Naive thymus-derived CD4-positive, alpha-beta T cell (primary cell): Measurements from ENCODE around the gene CCR5AS.
"Not testable (repeated sequence)": the region's sequence is repeated elsewhere in the genome, so short reads cannot be mapped to it uniquely, and the experiment has no call there.

Source experiments
- ATAC-seq: fragments of 150-1000 bp; cut with Tn5 transposase; 2 replicates; pipeline ENCODE4 v1.10.0; 2021; ENCODE audit warnings: mild to moderate bottlenecking, moderate library complexity
- CTCF ChIA-PET: fragments of 350-600 bp; sonication (Branson Sonifier 250); formaldehyde crosslinking; loops from one replicate; lab custom pipeline; 2021; ENCODE audit warnings: antibody characterized with exemption; lab: Charles Lee
- POLR2A ChIA-PET: fragments of 350-600 bp; sonication (Branson Sonifier 250); formaldehyde crosslinking; loops from one replicate; lab custom pipeline; 2021; ENCODE audit warnings: antibody characterized with exemption, inconsistent platforms; lab: Charles Lee
- DNase-seq, 9 donors: peaks; one replicate each; pipeline versions ENCODE4 v3.0.0 to v3.0.0-alpha.2; 2020 to 2022; ENCODE audit warnings: mixed read lengths in 1 of 9
- H3K27ac ChIP-seq: one replicate; pipeline ENCODE4 v1.7.0; 2013; ENCODE audit warnings: mild to moderate bottlenecking, low read depth, low read length, moderate library complexity
- H3K27me3 ChIP-seq, 2 donors: one replicate each; pipeline ENCODE4 v1.7.0; 2013; ENCODE audit warnings: low read length in 2 of 2, mild to moderate bottlenecking in 2 of 2, moderate library complexity in 2 of 2; ENCODE audit not compliant: control insufficient read depth in 2 of 2, insufficient read depth in 2 of 2
- H3K36me3 ChIP-seq, 3 experiments: 1 replicate in 2 of 3; 2 replicates in 1 of 3; pipeline ENCODE4 v1.7.0; 2013; ENCODE audit warnings: low read length in 3 of 3, mild to moderate bottlenecking in 3 of 3, moderate library complexity in 1 of 3; ENCODE audit not compliant: insufficient read depth in 3 of 3, control insufficient read depth in 2 of 3
- H3K4me1 ChIP-seq, 2 donors: one replicate each; pipeline ENCODE4 v1.7.0; 2013; ENCODE audit warnings: low read length in 2 of 2, mild to moderate bottlenecking in 2 of 2, moderate library complexity in 1 of 2; ENCODE audit not compliant: control insufficient read depth in 2 of 2, insufficient read depth in 2 of 2
- H3K4me3 ChIP-seq: 2 replicates; pipeline ENCODE4 v1.7.0; 2013; ENCODE audit warnings: mild to moderate bottlenecking, low read length
- H3K9me3 ChIP-seq, 3 experiments: 1 replicate in 2 of 3; 2 replicates in 1 of 3; pipeline ENCODE4 v1.7.0; 2013; ENCODE audit warnings: low read length in 3 of 3; ENCODE audit not compliant: control insufficient read depth in 2 of 3
- H3K27ac Mint-ChIP-seq, 9 donors: one replicate each; pipeline ENCODE4 v1.8.0; 2020 to 2022; ENCODE audit warnings: mixed read lengths in 9 of 9, mild to moderate bottlenecking in 8 of 9, moderate library complexity in 5 of 9, inconsistent platforms in 2 of 9
- H3K27me3 Mint-ChIP-seq, 5 donors: one replicate each; pipeline ENCODE4 v1.8.0; 2021 to 2022; ENCODE audit warnings: mixed read lengths in 5 of 5, mild to moderate bottlenecking in 1 of 5
- H3K36me3 Mint-ChIP-seq, 5 donors: one replicate each; pipeline ENCODE4 v1.8.0; 2020 to 2022; ENCODE audit warnings: mixed read lengths in 5 of 5, mild to moderate bottlenecking in 3 of 5, inconsistent platforms in 1 of 5
- H3K4me1 Mint-ChIP-seq, 7 donors: one replicate each; pipeline ENCODE4 v1.8.0; 2020 to 2022; ENCODE audit warnings: mixed read lengths in 7 of 7, mild to moderate bottlenecking in 3 of 7, inconsistent platforms in 1 of 7
- H3K4me3 Mint-ChIP-seq, 10 donors: one replicate each; pipeline ENCODE4 v1.8.0; 2020 to 2022; ENCODE audit warnings: mild to moderate bottlenecking in 10 of 10, mixed read lengths in 10 of 10, moderate library complexity in 6 of 10, inconsistent platforms in 2 of 10
- H3K9me3 Mint-ChIP-seq, 11 donors: one replicate each; pipeline ENCODE4 v1.8.0; 2020 to 2022; ENCODE audit warnings: mixed read lengths in 11 of 11, mild to moderate bottlenecking in 4 of 11, inconsistent platforms in 1 of 11, moderate library complexity in 1 of 11
- intact Hi-C, 2 donors: fragments of 100-400 bp; cut with micrococcal nuclease; formaldehyde crosslinking; loops; one replicate each; pipeline ENCODE4 v1.15.1; 2023

Gene CCR5AS

GRCh38 chr3:46330676-46331075, 76.2 kb downstream of the CCR5AS start:
- H3K9me3 Mint-ChIP-seq, H3K36me3 ChIP-seq, H3K27me3 ChIP-seq, H3K4me3 Mint-ChIP-seq, POLR2A ChIA-PET, intact Hi-C loops, H3K4me3 ChIP-seq, CTCF ChIA-PET, ATAC-seq, H3K27ac ChIP-seq, H3K9me3 ChIP-seq, H3K27ac Mint-ChIP-seq, DNase-seq: not testable (repeated sequence)
- H3K27me3 Mint-ChIP-seq = peaks cover 0 to 25% (median 0%) of the 10 kb centered on the region in 5 donors
- H3K36me3 Mint-ChIP-seq = peaks cover 0 to 12% (median 0%) of the 10 kb centered on the region in 5 donors
- H3K4me1 Mint-ChIP-seq = peaks cover 0 to 12% (median under 1%) of the 10 kb centered on the region in 7 donors
- peaks cover 0 to 12% of the 10 kb centered on the region in 2 donors for H3K4me1 ChIP-seq

DNA sequence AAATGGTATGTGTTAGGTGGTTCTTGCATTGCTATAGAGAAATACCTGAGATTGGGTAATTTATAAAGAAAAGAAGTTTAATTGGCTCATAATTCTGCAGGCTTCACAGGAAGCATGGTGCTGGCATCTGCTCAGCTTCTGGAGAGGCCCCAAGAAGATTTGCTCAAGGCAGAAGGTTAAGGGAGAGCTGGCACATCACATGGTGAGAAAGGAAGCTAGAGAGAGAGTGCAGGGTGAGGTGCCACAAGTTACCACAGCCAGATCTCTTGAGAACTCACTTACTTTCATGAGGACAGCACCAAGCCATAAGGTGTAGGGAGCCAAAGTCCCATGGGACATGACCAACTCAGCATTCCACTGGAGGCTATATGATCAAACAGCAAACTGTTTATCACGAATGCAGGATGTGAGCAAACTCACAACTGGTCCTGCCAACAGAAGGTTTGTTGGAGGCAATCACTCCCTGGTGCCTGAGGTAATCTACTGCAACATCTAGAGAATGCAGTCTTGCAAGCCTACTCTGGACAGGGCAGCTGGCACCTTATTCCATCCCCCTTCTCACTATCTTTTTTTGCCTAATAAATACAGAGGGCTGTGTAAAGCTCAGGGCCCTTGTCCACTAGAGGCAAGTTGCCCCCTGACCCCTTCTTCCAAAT, 81.1 kb downstream of the CCR5AS start:
- H3K4me1 ChIP-seq = peaks cover 0 to 7% of the 10 kb centered on the region in 2 donors
- no peak overlapping the region for H3K4me3 ChIP-seq
- H3K9me3 ChIP-seq = no peaks in the 10 kb centered on the region
- intact Hi-C loops = no loop called here
- ATAC-seq (no peak), DNase-seq (no peak)
- ChIA-PET POLR2A (no interaction called here), CTCF (interaction anchor here (0.7 to 1.2 kb wide), 2 partner anchors 9 to 30 kb away, joined by 3 to 4 read pairs; no protein-coding TSS in a partner anchor)
- H3K27ac Mint-ChIP-seq = peak overlapping the region in 1 of 9 donors; percentile 38
- H3K36me3 Mint-ChIP-seq = peaks cover 0 to 14% (median 0%) of the 10 kb centered on the region in 5 donors
- H3K27me3 ChIP-seq = no peaks in the 10 kb centered on the region
- peaks cover 0 to 28% (median under 1%) of the 10 kb centered on the region in 5 donors for H3K27me3 Mint-ChIP-seq
- peaks cover 0 to 9% (median 0%) of the 10 kb centered on the region in 11 donors for H3K9me3 Mint-ChIP-seq
- H3K27ac ChIP-seq = no peak overlapping the region
- H3K4me3 Mint-ChIP-seq = no peak overlapping the region
- H3K36me3 ChIP-seq = no peaks in the 10 kb centered on the region
- H3K4me1 Mint-ChIP-seq = peaks cover 0 to 5% (median 0%) of the 10 kb centered on the region in 7 donors

- ATAC-seq (no peak), DNase-seq (no peak)
- no peaks in the 10 kb centered on the region for H3K27me3 ChIP-seq
- no peak overlapping the region for H3K27ac ChIP-seq
- intact Hi-C loops = no loop called here
- no peaks in the 10 kb centered on the region for H3K9me3 ChIP-seq
- H3K9me3 Mint-ChIP-seq = peaks cover 0 to 12% (median 0%) of the 10 kb centered on the region in 11 donors
- H3K36me3 Mint-ChIP-seq = peaks cover 0 to 14% (median 0%) of the 10 kb centered on the region in 5 donors
- no peak overlapping the region for H3K27ac Mint-ChIP-seq
- ChIA-PET CTCF (interaction anchor here (0.6 kb wide), 1 partner anchor 1760 kb away, joined by 3 read pairs; no protein-coding TSS in a partner anchor), POLR2A (no interaction called here)
- H3K4me1 ChIP-seq = peaks cover 0 to 7% of the 10 kb centered on the region in 2 donors
- no peak overlapping the region for H3K4me3 ChIP-seq
- no peaks in the 10 kb centered on the region for H3K36me3 ChIP-seq
- peaks cover 0 to 5% (median 0%) of the 10 kb centered on the region in 7 donors for H3K4me1 Mint-ChIP-seq
- peaks cover 0 to 39% (median 5%) of the 10 kb centered on the region in 5 donors for H3K27me3 Mint-ChIP-seq
- no peak overlapping the region for H3K4me3 Mint-ChIP-seq
Measured at GRCh38 chr3:46324036-46324435, 82.8 kb downstream of the CCR5AS start.

DNA sequence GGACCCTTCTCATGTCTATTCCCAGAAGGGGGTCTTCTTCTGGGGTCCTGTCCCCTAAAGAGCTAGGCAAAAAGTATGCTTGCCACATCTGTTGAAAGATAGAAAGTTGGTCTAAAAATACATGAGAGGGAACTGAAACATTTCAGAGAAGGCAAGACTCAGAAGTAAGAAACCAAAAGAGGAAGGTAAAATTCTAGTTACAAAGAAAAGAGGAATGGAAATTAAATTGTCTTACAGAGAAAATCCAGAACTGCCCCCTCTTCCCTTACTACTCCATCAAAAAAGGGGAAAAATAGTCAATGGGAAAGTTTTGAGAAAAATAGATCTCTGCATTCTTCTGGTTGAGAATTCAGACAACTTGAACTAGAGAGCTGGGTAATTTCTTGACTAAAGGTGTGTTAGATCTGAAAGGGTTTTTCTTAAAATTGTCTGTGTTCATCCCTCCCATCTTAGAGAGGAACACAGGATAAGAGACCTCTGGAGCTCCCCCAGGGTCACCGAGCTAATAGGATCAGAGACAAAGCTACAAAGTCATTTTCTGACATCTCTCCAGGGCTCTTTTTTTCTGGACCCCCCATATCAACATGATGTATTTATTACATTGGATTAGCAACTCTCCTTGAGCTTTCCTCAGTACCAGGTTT, 85.3 kb downstream of the CCR5AS start:
- intact Hi-C loops = no loop called here
- H3K36me3 ChIP-seq = no peaks in the 10 kb centered on the region
- H3K4me1 Mint-ChIP-seq = peaks cover 0 to 5% (median 0%) of the 10 kb centered on the region in 7 donors
- DNase-seq (no peak), ATAC-seq (no peak)
- ChIA-PET CTCF (no interaction called here), POLR2A (no interaction called here)
- no peaks in the 10 kb centered on the region for H3K9me3 ChIP-seq
- H3K27me3 ChIP-seq = no peaks in the 10 kb centered on the region
- H3K9me3 Mint-ChIP-seq = peaks cover 0 to 30% (median 4%) of the 10 kb centered on the region in 11 donors
- H3K4me1 ChIP-seq = peaks cover 0 to 7% of the 10 kb centered on the region in 2 donors
- no peak overlapping the region for H3K4me3 ChIP-seq
- H3K27ac ChIP-seq = no peak overlapping the region
- H3K27ac Mint-ChIP-seq = no peak overlapping the region
- H3K4me3 Mint-ChIP-seq = no peak overlapping the region
- peaks cover 0 to 25% (median 4%) of the 10 kb centered on the region in 5 donors for H3K36me3 Mint-ChIP-seq
- H3K27me3 Mint-ChIP-seq = peaks cover 0 to 51% (median 5%) of the 10 kb centered on the region in 5 donors

DNA sequence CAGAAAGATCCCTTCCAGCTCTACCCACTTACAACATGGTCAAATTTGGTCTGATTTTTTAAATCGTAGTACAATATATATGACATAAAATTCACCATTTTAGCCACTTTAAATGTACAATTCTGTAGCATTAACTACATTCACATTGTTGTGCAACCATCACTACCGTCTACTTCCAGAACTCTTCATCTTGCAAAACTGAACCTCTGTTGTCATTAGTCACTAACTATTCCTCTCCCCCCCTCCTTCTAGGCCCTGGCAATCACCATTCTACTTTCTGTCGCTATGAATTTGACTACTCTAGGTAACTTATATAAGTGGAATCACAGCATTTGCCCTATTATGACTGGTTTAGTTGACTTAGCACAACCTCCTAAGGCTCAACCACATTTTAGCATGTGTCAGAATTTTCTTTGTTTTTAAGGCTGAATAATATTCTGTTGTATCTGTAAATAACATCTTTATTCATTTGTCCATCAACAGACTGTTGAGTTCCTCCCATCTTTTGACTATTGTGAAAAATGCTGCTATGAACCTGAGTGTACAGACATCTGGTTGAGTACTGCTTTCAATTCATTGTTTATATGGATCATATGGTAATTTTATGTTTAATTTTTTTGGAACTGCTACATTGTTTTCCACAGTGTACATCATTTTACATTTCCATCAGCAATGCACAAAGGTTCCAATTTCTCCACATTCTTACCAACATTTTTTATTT, 88.5 kb downstream of the CCR5AS start:
- no peak overlapping the region for H3K27ac Mint-ChIP-seq
- ChIA-PET POLR2A (no interaction called here), CTCF (no interaction called here)
- DNase-seq (no peak), ATAC-seq (peak; percentile 58)
- peaks cover 0 to 29% (median 4%) of the 10 kb centered on the region in 11 donors for H3K9me3 Mint-ChIP-seq
- H3K27ac ChIP-seq = no peak overlapping the region
- H3K27me3 ChIP-seq = no peaks in the 10 kb centered on the region
- H3K4me3 ChIP-seq = no peak overlapping the region
- no peaks in the 10 kb centered on the region for H3K9me3 ChIP-seq
- intact Hi-C loops = no loop called here
- peaks cover 0 to 10% (median 0%) of the 10 kb centered on the region in 7 donors for H3K4me1 Mint-ChIP-seq
- peaks cover 0 to 60% (median 5%) of the 10 kb centered on the region in 5 donors for H3K27me3 Mint-ChIP-seq
- no peaks in the 10 kb centered on the region for H3K36me3 ChIP-seq
- no peak overlapping the region for H3K4me3 Mint-ChIP-seq
- H3K4me1 ChIP-seq = peaks cover 0 to 4% of the 10 kb centered on the region in 2 donors
- peaks cover 0 to 23% (median 4%) of the 10 kb centered on the region in 5 donors for H3K36me3 Mint-ChIP-seq

- Histone ChIP-seq H3K27ac (no peak overlapping the region), H3K4me1 (peaks cover 0 to 4% of the 10 kb centered on the region in 2 donors), H3K9me3 (no peaks in the 10 kb centered on the region), H3K27me3 (peaks cover 0 to 2% of the 10 kb centered on the region in 2 donors), H3K36me3 (no peaks in the 10 kb centered on the region), H3K4me3 (no peak overlapping the region)
- no peak overlapping the region for H3K4me3 Mint-ChIP-seq
- CTCF ChIA-PET = interaction anchor here (0.6 kb wide), 1 partner anchor 115 kb away, joined by 3 read pairs; no protein-coding TSS in a partner anchor
- DNase-seq (no peak), ATAC-seq (peak; percentile 48)
- no peak overlapping the region for H3K27ac Mint-ChIP-seq
- peaks cover 0 to 23% (median 4%) of the 10 kb centered on the region in 5 donors for H3K36me3 Mint-ChIP-seq
- intact Hi-C loops = no loop called here
- peaks cover 0 to 57% (median 5%) of the 10 kb centered on the region in 5 donors for H3K27me3 Mint-ChIP-seq
- peaks cover 0 to 10% (median 0%) of the 10 kb centered on the region in 7 donors for H3K4me1 Mint-ChIP-seq
- POLR2A ChIA-PET = interaction anchor here (0.8 kb wide), 1 partner anchor 30 kb away, joined by 3 read pairs; no protein-coding TSS in a partner anchor
- H3K9me3 Mint-ChIP-seq = peaks cover 0 to 29% (median 4%) of the 10 kb centered on the region in 11 donors
Measured at GRCh38 chr3:46316206-46316605, 90.7 kb downstream of the CCR5AS start.
